Colonic mucosa (tissue), 4 donors: ENCODE results near the gene LPXN. TPM values are rescaled to one million over a fixed set of nuclear protein-coding genes. Genes with fewer than 3 reads are reported as not detected.

Experiments
- DNase-seq: peaks from one replicate; pipeline ENCODE4 v3.0.0-alpha.2; 2020
- H3K27ac ChIP-seq: fragments of 200-600 bp; one replicate; pipeline ENCODE4 v1.8.0; 2021
- H3K27me3 ChIP-seq: fragments of 200-600 bp; one replicate; pipeline ENCODE4 v1.8.0; 2021
- H3K36me3 ChIP-seq: fragments of 200-600 bp; one replicate; pipeline ENCODE4 v1.8.0; 2021
- H3K4me1 ChIP-seq: fragments of 200-600 bp; one replicate; pipeline ENCODE4 v1.8.0; 2021; ENCODE audit warnings: mild to moderate bottlenecking
- H3K4me3 ChIP-seq: fragments of 200-600 bp; one replicate; pipeline ENCODE4 v1.8.0; 2021
- H3K9ac ChIP-seq, 2 donors: one replicate each; pipeline ENCODE4 v1.7.0; 2013; ENCODE audit warnings: control low read depth in 2 of 2, low read depth in 2 of 2, low read length in 2 of 2
- H3K9me3 ChIP-seq: fragments of 200-600 bp; one replicate; pipeline ENCODE4 v1.8.0; 2021
- CTCF ChIP-seq: fragments of 200-600 bp; IDR thresholded peaks from one replicate; pipeline ENCODE4 v1.8.0; 2022; ENCODE audit warnings: antibody characterized with exemption, mild to moderate bottlenecking
- intact Hi-C: fragments of 100-400 bp; cut with DNase I; formaldehyde crosslinking; loops from one replicate; pipeline ENCODE4 v1.14.1; 2022
- total RNA-seq, 2 donors: library from RNA; stranded (reverse); fragmentation: NEBNext Ultra II Directional in 1 of 2; extraction: Animal tissue kit (Norgen Biotek cat#: 25700) in 1 of 2; gene quantifications; one replicate each; pipeline ENCODE4 v1.2.1, GENCODE V29; 2021
- donor health status: healthy.
- donor health status: DM: no; HTN: no; CAD: no.
- donor health status: DM: no; HTN: no; CAD: no.

Gene LPXN
- total RNA-seq, 2 donors from 2014 or later: 7.8 to 10.0 TPM

DNA sequence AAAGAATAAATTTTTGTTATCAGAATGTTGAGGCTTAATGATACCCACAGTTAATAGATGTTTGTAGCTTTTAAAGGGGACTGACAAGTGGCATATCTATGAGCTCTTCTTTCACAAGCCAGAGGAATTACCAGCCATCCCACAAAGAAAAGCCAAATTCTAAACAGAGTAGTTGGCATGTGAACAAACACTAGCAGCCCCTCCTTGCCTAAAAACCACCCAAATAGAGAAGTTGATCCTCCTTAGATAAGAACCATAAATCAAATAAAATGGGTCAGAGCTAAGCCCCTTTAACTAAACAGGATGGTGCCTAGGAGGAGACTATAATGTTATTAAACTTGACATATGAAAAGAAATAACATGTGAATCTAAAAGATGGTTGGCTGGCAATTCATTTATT, 11.4 kb downstream of the LPXN start:
- Histone ChIP-seq H3K4me3 (no peak overlapping the region), H3K27ac (no peak overlapping the region), H3K9me3 (no peaks in the 10 kb centered on the region), H3K27me3 (no peaks in the 10 kb centered on the region), H3K4me1 (no peaks in the 10 kb centered on the region), H3K36me3 (no peaks in the 10 kb centered on the region), H3K9ac (no peak overlapping the region)
- intact Hi-C loops: no loop called here
- no peak for TF ChIP-seq CTCF
- DNase-seq: no peak

DNA sequence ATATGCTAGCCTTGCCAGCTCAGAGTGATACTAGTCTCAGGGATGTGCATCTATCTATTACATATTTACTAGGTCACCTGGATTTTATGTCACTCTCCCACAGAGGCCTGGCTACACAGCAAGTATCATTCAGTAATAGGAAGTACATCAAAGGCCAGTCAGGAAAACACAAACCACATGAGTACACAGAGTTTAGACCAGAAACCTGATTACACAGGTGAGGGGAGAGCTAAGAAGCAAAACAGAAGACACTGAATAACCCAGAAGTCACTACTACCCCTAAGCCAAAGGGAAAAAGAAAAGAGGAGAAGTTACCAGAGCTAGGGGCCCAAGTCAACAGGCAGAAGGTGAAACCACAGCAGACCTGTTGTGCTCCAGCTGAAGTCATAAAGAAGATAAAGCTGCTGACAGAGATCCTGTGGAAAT, 13.3 kb downstream of the LPXN start:
- Histone ChIP-seq H3K9ac (peak overlapping the region in 1 of 2 donors; percentile 28), H3K27me3 (no peaks in the 10 kb centered on the region), H3K4me1 (no peaks in the 10 kb centered on the region), H3K36me3 (no peaks in the 10 kb centered on the region), H3K4me3 (no peak overlapping the region), H3K27ac (peak overlapping the region; percentile 58), H3K9me3 (no peaks in the 10 kb centered on the region)
- intact Hi-C loops: no loop called here
- TF ChIP-seq CTCF: no peak
- DNase-seq: no peak

- no peak for DNase-seq
- no peaks in the 10 kb centered on the region for H3K9me3 ChIP-seq
- peak overlapping the region; percentile 58 for H3K27ac ChIP-seq
- H3K9ac ChIP-seq: peak overlapping the region in 1 of 2 donors; percentile 54
- no peak for TF ChIP-seq CTCF
- intact Hi-C loops: no loop called here
- no peaks in the 10 kb centered on the region for H3K36me3 ChIP-seq
- H3K4me1 ChIP-seq: no peaks in the 10 kb centered on the region
- no peaks in the 10 kb centered on the region for H3K27me3 ChIP-seq
- H3K4me3 ChIP-seq: no peak overlapping the region
Observed at GRCh38 chr11:58561394-58562098, 14.1 kb downstream of the LPXN start.

DNA sequence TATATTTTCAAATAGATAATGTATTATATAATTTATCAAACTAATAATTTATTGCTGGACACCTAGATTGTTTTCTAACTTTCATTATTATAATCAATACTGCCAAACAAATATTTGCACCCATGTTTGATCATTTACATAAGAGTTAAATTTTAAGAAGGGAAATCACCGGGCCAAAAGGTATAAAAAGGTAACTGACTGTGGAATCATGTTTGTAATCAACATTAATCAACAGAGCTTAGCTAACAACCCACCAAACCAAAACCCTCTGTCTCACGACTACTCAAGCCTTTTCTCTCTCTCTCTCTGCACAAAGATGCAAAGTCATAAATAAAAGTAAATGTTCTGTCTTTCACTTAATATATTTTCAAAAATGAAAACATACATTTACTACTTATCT, 14.8 kb downstream of the LPXN start:
- no peaks in the 10 kb centered on the region for H3K9me3 ChIP-seq
- H3K4me1 ChIP-seq: no peaks in the 10 kb centered on the region
- no peaks in the 10 kb centered on the region for H3K36me3 ChIP-seq
- H3K9ac ChIP-seq: no peak overlapping the region
- H3K27ac ChIP-seq: peak overlapping the region; percentile 57
- intact Hi-C loops: no loop called here
- TF ChIP-seq CTCF: no peak
- DNase-seq: no peak
- no peaks in the 10 kb centered on the region for H3K27me3 ChIP-seq
- H3K4me3 ChIP-seq: no peak overlapping the region

GRCh38 chr11:58549644-58550043, 26.0 kb downstream of the LPXN start:
- no peak for DNase-seq
- H3K4me1 ChIP-seq: no peaks in the 10 kb centered on the region
- H3K36me3 ChIP-seq: peaks cover 4% of the 10 kb centered on the region
- no peak overlapping the region for H3K4me3 ChIP-seq
- intact Hi-C loops: no loop called here
- no peak overlapping the region for H3K27ac ChIP-seq
- no peak for TF ChIP-seq CTCF
- no peaks in the 10 kb centered on the region for H3K27me3 ChIP-seq
- H3K9me3 ChIP-seq: no peaks in the 10 kb centered on the region
- H3K9ac ChIP-seq: no peak overlapping the region
